Measurements from ENCODE around the gene KIAA0513.

Gene KIAA0513

DNA sequence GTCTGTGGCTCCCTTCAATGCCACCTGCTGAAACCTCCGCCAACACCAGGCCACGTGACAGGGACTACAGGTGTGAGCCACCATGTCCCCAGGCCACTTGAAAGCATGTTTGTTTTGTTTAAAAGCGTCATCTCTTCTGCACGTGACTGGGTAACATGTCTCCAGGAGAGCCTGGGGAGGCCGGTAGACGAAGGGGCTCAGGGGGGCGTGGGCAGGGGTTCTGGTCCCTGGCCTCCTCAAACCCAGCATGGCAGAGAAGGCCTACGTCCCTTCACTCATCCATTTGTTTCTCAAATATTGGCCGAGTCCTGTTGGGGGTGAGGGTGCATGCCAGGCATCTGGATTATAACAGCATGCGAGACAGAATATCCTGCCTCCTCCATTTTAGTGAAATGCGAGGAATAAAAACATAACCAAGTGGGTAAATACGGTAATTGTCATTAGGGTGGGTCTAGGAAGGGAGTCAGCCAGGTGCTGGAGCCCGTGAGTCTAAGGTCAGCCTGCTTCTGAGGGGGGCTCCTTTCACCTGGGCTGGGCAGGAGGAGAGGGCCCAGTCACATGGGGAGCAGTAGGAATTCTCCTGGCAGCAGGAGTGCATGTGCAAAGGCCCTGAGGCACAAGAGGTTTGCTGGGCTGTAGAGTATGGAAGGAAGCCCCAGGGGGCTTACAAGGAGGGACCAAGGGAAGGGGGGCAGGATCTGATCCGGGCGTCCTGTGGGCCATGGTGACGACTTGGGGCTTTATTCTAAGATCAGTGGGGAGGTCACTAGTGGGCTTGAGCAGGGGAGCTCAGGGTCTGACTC is 111.4 kb downstream of the KIAA0513 start:
- peak; percentile 79 for DNase-seq

DNA sequence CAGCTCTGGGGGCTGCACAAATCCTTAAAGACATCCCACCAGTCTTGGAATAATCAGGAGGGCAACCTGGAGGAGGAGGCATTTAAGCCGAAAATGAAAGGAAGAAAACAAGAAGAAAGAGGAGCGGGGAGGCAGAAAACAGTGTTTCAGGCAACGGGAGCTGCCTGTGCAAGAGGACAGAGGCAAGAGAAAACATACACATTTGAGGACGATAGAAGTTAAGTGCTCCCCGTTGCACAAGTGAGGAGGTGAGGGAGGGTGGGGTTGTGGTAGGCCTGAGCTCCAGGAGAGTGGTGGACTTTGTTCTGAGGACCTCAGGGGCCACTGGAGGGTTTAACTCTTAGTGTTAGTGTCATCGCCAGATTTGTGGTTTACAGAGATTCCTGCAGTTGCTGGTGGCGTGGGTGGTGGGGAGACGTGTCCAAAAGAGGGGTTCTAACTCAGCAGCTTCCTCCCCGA is 112.3 kb downstream of the KIAA0513 start:
- DNase-seq = no peak

DNA sequence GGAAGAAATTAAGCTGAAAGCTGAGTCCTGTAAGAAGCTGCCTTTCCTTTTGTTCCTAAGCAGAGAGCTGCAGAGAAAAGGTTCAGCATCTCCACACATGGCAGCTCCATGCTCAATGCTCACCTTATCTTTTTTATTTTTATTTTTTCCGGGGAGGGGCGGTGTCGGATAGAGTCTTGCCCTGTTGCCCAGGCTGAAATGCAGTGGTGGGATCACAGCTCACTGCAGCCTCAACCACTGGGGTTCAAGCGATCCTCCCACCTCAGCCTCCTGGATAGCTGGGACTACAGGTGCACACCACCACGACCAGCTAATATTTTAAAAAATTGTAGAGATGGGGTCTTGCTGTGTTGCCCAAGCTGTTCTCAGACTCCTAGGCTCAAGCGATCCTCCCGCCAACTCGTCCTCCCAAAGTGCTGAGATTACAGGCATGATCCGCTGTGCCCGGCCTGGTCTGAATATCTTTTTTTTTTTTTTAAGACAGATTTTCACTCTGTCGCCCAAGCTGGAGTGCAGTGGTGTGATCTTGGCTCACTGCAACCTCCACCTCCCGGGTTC is 112.9 kb downstream of the KIAA0513 start:
- DNase-seq = no peak

DNA sequence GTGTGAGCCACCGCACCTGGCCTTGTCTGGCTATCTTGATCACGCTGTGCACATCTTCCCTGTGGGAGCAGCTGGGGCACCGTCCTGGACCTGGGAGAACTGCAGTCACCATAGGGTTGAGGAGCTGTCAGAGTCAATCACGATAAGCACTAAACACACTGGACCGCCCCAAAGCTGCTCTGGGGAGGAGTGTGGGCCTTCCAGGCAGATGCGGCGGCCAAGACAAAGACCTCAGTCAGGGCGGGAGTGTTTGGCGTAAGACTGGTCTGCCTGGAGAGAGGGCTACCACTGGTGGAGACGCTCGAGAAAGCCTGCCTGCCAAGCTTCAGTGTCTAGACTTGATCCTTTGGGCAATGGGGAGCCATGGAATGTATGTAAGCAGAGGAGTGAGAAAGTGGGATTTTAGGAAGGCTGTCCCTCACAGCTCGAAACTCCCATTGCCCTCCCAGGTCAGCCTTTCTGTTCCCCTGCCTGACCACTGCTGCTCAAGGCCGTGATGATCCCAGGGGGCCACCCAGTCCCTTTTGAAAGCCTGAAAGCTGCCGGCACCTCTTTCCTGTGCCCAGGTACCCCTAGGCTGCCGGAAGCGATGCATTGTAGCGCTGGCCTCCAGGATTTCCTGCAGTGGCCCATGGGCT is 114.0 kb downstream of the KIAA0513 start:
- DNase-seq = no peak

DNA sequence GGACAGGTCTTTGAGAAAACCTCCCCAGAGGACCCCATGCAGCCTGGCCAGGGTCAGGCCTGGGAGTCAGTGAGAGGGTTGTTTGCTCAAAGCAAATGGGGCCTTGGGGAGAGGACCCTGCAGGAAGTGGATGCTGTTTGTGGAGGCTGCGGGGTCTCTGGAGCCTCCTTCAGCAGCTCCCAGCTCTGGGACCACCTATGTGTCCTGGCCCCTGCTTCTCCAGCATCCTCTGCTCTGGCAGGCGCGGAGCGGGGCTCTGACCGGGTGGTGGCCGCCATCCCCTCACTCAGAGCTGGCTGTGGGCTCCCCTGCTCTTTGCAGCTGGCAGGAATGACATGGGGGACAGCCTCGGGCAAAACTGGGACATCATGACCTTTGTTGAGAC is 114.5 kb downstream of the KIAA0513 start:
- no peak for DNase-seq

DNA sequence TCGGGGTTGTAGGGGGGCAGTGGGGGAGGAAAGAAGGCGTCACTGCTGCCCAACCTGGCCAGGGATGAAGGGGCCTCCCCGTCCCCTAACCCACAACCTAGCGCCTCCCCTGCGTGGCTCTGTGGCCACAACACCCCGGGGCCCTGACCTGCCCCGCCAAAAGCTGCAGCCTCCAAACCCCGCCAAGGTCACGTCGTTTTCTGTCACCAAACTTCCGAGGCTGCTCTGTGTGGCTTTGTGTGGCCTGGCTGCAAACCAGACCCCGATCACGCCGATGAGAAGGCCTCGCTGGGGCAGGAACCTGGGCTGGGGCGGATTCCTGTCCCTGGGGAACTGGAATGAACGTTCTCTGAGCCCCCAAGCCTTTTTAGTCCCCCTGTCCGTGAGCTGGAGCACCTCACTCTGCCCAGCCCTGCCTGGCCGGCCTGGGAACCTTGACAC is 115.2 kb downstream of the KIAA0513 start:
- DNase-seq = no peak

Data from DMS153 (cell line).